ENCODE measurements around the gene GALNT2. TPM values are rescaled to one million over a fixed set of nuclear protein-coding genes. Genes with fewer than 3 reads are reported as not detected.

The GALNT2 gene
- total and polyA plus RNA-seq, 2 of the 4 experiments (the other 2 are of a cell fraction): 50.4 to 189 TPM

- no peak overlapping the region for H3K9ac ChIP-seq (ENCODE audit: low read depth, low read length)
- H3K14ac ChIP-seq (replicated peaks; ENCODE audit: low read depth, low read length): no peak overlapping the region
- no TSS peak for BruUV-seq (replicated peaks)
- H2BK5ac ChIP-seq (ENCODE audit: low read depth, low read length, poor library complexity, severe bottlenecking): no peak overlapping the region
- H3K79me1 ChIP-seq (ENCODE audit: low read depth in 1 of 2, low read length in 2 of 2): no peaks in the 10 kb centered on the region
- POLR2A ChIA-PET (ENCODE audit: unreplicated experiment): no interaction called here
- DNase-seq: no peak
- no peak overlapping the region for H3K18ac ChIP-seq (ENCODE audit: low read depth, low read length)
- H3K4me2 ChIP-seq (ENCODE audit: low read depth, low read length): no peak overlapping the region
- no peaks in the 10 kb centered on the region for H3K4me1 ChIP-seq (ENCODE audit: control insufficient read depth, insufficient read depth, low read length)
- no CpG with 5 or more reads among the region's 1 CpG for WGBS, 2 experiments (ENCODE audit: extremely low coverage in 2 of 2, insufficient read length in 1 of 2)
- H3K9me1 ChIP-seq (ENCODE audit: insufficient read depth, low read length): no peaks in the 10 kb centered on the region
- H4K5ac ChIP-seq (ENCODE audit: low read depth, low read length): no peak overlapping the region
- H3K27me3 ChIP-seq (ENCODE audit: control insufficient read depth, insufficient read depth, low read length): peaks cover 2% of the 10 kb centered on the region
- no peak overlapping the region for H3K56ac ChIP-seq (ENCODE audit: extremely low read depth, insufficient read depth, low read length)
- no peaks in the 10 kb centered on the region for H4K20me1 ChIP-seq (ENCODE audit: insufficient read depth, low read length)
- dilution Hi-C loops (cut with HindIII; ENCODE audit: low sequenced_read_pairs, unreplicated experiment) (no loop called here), in situ Hi-C loops (cut with MboI; ENCODE audit: low sequenced_read_pairs) (loop anchor here (25.0 kb wide), 1 partner anchor 561 kb away; no protein-coding TSS in a partner anchor), intact Hi-C loops (cut with micrococcal nuclease) (no loop called here)
- H3K4ac ChIP-seq (ENCODE audit: low read depth, low read length): no peak overlapping the region
- no peaks in the 10 kb centered on the region for H3K36me3 ChIP-seq (ENCODE audit: control insufficient read depth, insufficient read depth, low read length)
- no peak for ATAC-seq (ENCODE audit: low read depth)
- no peak overlapping the region for H2AK5ac ChIP-seq (ENCODE audit: low read depth, low read length)
- H2BK120ac ChIP-seq (ENCODE audit: low read depth, low read length): no peak overlapping the region
- CTCF ChIA-PET: no interaction called here
- H3K27ac ChIP-seq (ENCODE audit: insufficient read depth, low read length): no peak overlapping the region
- no peaks in the 10 kb centered on the region for H3K9me3 ChIP-seq (ENCODE audit: control insufficient read depth, insufficient read depth, low read length)
- no peak overlapping the region for H2BK20ac ChIP-seq (ENCODE audit: low read depth, low read length)
- no peak overlapping the region for H2AK9ac ChIP-seq (replicated peaks; ENCODE audit: low read depth, low read length, poor library complexity)
- H4K91ac ChIP-seq (ENCODE audit: insufficient read depth, low read depth, low read length): no peak overlapping the region
- TF ChIP-seq BHLHE40 (IDR thresholded peaks at IDR 0.05; ENCODE audit: low read depth, low read length) (no peak), SMC3 (IDR thresholded peaks at IDR 0.05; ENCODE audit: low read depth, low read length) (no peak), USF2 (IDR thresholded peaks at IDR 0.05; ENCODE audit: low read depth, low read length) (no peak), RCOR1 (IDR thresholded peaks at IDR 0.05; ENCODE audit: insufficient replicate concordance, low read length) (no peak), MAFK (IDR thresholded peaks at IDR 0.05; ENCODE audit: low read depth, low read length) (no peak)
- no peak overlapping the region for H4K8ac ChIP-seq (ENCODE audit: low read depth in 2 of 2, low read length in 2 of 2)
- no peak overlapping the region for H2BK15ac ChIP-seq (ENCODE audit: low read depth, low read length)
- no peak overlapping the region for H3K4me3 ChIP-seq (ENCODE audit: insufficient read depth, low read depth, low read length)
- H2AFZ ChIP-seq (replicated peaks; ENCODE audit: low read length, poor library complexity): no peak overlapping the region
- H3K23ac ChIP-seq (ENCODE audit: low read depth, low read length): no peak overlapping the region
These were observed 40.9 kb upstream of the GALNT2 start for GRCh38 chr1:230026139-230026538.

Data from IMR-90 (cell line).